ENCODE measurements around the gene TRHDE.

DNA sequence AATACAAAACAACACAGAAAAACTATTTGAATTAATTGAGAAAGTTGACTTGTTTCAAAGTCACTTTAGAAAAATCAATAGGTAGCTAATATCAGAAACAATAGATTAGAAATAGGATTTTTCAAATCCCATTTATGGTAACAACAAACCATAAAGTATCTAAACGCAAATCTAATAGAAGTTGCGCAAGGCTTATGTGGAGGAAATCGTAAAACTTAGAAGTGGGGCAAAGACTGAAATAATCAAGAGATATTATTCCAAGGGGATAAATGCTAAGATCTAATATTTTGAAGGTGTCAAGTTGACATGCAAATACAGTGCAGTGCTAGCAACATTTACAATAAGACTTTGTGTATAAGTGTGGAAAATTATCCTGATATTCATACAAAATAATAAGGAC, 87.2 kb downstream of the TRHDE start:
- no peak for TF ChIP-seq POLR2AphosphoS5 (IDR thresholded peaks at IDR 0.05)
- TF ChIP-seq, protein P1, sequence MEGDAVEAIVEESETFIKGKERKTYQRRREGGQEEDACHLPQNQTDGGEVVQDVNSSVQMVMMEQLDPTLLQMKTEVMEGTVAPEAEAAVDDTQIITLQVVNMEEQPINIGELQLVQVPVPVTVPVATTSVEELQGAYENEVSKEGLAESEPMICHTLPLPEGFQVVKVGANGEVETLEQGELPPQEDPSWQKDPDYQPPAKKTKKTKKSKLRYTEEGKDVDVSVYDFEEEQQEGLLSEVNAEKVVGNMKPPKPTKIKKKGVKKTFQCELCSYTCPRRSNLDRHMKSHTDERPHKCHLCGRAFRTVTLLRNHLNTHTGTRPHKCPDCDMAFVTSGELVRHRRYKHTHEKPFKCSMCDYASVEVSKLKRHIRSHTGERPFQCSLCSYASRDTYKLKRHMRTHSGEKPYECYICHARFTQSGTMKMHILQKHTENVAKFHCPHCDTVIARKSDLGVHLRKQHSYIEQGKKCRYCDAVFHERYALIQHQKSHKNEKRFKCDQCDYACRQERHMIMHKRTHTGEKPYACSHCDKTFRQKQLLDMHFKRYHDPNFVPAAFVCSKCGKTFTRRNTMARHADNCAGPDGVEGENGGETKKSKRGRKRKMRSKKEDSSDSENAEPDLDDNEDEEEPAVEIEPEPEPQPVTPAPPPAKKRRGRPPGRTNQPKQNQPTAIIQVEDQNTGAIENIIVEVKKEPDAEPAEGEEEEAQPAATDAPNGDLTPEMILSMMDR (IDR thresholded peaks at IDR 0.05): no peak

Measured in breast epithelium (tissue), 3 donors.